Fibroblast of skin of left biceps (primary cell): ENCODE measurements around the gene ASB1.
A peak's percentile ranks its signal among the peaks of the same experiment; 100 is the strongest.

ENCODE experiments used
- DNase-seq, 2 experiments: peaks; one replicate each; pipeline ENCODE4 v3.0.0-alpha.2; 2013; ENCODE audit warnings: low read depth in 2 of 2

ASB1 gene

GRCh38 chr2:238467062-238467461 is 40.3 kb downstream of the ASB1 start:
- no peak for DNase-seq

- no peak for DNase-seq
These were observed 41.1 kb downstream of the ASB1 start for GRCh38 chr2:238467792-238468191.

DNA sequence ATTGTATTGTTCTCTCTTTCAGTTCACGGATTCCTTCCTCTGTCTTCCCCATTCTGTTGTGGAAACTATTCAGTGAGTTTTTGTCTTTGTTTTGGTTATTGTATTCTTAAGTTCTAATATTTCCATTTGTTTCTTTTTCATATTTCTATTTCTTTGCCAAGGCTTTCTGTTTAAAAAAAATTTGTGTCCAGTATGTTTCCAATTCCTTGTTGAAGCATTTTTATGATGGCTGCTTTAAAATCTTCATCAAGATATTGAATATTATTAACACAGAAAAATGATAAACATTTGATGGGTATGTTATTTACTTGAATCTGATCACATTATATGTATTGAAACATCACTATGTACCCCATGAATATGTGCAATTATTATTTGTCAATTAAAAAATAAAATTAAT is 42.4 kb downstream of the ASB1 start:
- no peak for DNase-seq

DNA sequence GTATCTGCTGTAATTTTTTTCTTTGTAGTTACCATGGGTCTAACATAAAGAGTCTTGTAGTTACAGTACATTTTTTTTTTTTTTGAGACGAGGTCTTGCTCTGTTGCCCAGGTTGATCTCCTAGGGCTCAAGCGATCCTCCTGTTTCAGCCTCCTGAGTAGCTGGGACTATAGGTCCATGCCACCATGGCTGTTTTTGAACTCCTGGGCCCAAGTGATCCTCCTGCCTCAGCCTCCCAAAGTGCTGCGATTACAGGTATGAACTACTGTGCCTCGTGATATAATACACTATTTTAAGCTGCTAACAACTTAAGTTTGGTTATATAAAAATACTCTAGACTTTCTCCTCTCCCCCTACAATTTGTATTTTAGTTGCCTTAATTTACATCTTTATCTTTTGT is 46.3 kb downstream of the ASB1 start:
- no peak for DNase-seq

GRCh38 chr2:238473523-238473922 is 46.8 kb downstream of the ASB1 start:
- DNase-seq: no peak

DNA sequence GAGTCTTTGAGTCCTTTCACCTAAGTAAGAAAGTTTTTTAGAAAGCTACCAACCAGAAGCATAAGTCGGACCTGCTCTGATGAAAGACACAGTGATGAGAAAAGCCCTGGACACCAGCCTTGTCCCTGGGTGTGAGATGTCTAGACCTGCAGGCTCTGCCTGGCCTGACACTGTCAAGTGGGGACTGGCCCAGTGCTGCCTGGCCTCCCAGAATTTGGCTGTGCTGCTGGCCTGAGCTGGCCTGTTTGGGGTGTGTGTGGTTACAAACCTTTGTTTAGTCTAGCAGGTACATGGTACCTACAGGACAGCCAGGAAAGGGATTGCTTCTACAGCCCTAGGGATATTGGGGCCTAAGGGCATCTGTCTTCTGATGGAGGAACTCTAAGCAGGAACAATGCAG is 48.3 kb downstream of the ASB1 start:
- DNase-seq: no peak

DNA sequence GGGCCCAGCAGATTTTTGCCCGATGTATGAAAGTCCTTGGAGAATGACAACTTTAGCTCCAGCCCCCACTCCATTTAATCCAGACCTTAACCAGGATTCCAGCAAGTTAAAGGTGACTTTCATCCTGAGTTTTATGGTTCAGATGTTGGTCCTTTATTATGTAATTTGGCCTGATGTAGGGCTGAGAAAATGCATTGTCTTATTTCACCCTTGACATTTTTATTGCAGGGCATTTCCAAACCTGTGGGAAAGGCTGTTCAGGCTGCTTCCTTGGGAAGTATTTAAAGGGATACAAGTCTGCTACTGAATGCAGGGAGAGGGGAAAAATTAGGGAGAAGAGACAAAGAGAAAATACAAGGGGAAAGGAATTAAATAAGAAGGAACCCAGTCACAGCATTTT is 48.8 kb downstream of the ASB1 start:
- DNase-seq: no peak

DNA sequence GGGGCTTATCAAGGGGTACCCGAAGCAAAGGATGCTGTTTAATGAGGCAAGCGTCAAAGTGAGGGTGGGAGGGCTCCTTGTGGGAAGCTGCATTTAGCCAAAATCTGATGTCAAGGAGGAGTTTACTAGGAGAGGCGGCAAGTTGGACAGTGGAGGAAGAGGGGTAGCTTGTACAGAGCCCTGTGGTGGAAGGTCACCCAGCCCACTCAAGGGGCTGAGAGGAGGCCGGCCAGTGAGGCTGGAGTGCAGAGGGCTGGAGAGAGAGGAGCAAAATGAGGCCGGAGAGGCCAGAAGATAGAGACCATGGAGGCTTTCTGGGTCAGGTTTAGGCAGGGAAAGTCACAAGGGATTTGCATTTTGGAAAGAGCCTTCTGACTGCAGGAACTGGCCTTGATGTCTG is 49.5 kb downstream of the ASB1 start:
- DNase-seq: no peak

DNA sequence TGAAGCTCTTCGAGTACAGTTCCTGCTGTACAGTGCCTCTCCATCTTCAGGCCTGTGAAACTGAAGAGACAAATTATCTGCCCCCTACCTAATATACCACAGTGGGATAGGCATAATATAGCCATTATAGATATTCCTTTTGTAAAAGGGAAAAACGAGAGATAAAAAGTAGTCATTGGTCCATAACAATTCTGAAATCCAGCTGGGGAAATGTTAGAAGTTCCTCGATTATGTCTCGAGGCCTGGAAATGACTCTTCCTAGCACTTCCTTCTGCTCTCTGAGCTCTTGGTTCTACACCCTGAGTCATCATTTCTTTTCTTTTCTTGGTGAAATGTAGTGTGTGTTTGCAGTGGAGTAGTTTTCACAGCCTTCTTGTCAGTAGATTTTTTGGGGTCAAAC is 51.5 kb downstream of the ASB1 start:
- DNase-seq: no peak

DNA sequence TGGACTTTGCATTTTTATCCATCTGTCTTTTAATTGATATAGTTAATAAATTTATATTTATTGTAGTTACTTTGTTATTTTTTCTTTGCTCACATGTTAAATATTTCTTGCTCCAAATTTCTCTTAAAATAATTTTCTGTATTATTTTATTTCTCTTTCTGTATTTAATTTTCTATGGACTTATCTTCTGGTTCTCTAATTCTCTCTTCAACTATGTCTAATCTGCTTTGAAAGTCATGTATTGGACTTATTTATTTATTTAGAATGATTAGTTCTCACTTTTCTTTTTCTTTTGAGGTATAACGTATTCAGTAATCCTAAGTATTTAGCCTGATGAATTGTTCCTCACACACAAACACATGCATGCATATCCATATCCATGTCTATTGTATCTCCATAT is 53.1 kb downstream of the ASB1 start:
- no peak for DNase-seq

- DNase-seq: peak; percentile 12 to 17
These were observed 56.3 kb downstream of the ASB1 start for GRCh38 chr2:238483021-238483420.

DNA sequence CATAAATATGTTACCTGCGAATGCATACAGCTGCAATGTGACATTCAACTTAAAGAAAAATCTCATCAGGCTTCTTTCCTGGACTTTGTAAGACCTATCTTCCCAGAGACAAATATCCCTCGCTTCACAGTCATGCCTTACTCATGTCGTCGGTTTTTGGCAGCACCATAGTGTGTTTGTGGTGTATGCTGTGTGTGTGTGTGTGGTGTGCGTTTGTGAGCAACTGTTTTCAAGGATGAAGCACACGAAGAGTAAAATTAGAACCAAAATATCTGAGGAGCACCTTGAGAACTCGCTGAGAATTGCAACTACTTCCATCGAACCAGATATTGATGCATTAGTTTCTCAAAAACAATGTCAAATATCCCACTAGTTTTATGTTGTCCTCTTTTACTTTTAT is 56.9 kb downstream of the ASB1 start:
- DNase-seq: no peak

DNA sequence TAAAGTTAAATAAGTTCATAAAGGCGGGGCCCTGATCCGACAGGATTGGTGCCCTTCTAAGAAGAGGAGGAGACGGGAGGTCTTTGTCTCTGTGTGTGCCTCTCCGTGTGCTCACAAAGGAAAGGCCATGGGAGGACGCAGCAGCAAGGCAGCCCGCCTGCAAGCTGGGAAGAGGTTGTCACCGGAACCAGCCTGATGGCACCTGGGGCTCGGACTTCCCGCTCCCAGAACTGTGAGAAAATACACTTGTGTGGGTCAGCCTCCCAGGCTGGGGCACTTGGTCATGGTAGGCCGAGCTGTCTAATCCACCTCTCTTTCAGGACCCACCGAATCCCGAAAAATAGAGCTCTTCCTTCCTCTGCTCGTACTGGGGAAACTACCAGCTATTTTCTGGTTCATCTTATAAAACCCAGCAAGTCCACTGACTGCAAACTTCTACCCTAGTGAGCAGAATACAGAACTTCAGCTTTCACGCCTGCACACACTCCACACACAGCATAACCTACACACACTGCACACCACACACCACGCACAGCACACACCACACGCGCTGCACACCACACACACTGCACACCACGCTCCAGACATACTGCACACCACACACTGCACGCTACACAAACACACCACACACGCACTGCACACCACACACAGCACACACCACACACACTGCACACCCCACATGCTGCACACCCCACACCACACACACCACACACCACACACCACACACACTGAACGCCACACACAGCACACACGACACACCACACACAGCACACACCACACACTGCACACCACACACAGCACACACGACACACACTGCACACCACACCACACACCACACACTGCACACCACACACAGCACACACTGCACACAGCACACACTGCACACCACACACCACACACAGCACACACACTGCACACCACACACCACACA is 58.1 kb downstream of the ASB1 start:
- DNase-seq: no peak

GRCh38 chr2:238486123-238486848 is 59.6 kb downstream of the ASB1 start:
- no peak for DNase-seq

DNA sequence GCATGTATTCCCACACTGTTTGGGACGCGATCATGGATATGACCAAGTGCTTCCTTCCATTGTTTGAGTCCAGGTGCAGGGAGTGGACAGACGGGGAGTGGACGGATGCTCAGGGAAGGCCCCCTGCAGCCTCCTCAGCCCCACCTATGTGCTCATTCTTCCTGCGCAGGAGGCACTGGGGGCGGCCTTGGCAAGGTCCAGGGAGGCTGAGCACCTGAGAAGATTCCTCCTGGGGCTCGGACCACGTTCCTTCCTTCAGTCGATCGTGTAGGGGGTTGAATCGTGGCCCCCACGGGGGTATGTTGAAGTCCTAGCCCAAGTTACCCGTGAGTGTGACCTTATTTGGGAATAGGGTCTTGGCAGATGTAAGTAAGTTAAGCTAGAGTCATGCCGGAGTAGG is 60.4 kb downstream of the ASB1 start:
- DNase-seq: no peak

DNA sequence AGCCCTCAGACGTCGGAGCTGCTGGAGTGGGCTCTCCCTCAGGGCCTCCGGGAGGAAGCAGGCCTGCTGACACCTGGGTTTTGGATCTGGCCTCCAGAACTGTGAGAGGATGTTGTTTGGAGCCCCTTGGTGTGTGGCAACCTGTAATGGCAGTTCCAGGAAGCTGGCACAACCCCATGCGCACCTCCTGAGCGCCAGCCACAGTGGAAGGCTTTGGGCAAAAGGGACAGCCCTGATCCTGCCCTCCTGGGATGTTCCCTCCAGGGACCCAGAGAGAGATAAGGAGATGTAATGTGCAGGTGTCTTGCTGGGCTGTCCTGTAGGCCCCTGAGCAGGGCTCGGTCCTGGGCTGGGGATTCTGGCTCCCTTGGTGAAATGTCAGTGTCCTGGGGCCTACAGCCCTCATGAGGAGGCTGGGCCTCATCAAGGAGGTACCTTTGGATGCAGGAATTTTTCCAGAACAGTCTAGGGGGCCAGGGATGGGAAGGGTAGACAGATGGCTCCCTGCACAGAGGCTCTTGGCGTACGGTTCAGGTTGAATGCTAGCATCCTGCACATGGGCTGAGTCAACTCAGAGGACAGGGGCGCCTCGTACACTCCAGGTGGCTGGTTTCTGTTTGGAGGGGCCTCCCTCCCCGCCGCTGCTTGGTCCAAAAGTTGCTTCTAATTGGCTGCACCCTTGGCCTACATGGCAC is 61.1 kb downstream of the ASB1 start:
- no peak for DNase-seq

GRCh38 chr2:238488347-238488826 is 61.7 kb downstream of the ASB1 start:
- DNase-seq: no peak

DNA sequence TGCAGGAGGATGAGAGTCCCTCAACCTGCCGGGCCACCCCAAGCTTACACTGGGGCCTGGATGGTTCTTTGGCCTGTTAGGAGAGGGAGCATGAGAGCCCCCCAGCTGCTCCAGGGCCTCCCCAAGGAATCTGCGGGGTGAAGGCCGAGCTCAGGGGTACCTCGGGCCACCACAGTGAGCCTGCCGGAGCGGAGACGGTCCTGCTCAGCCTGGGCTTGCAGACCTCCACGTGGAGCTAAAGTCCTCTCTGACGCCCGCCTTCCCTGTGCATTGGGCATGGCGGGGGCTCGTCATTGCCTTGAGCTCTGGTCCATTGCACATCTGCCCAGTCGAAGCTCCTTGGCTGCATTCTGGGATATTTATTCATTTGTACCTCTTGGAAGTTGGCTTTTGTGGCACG is 62.7 kb downstream of the ASB1 start:
- no peak for DNase-seq

- DNase-seq: no peak
These were observed 63.2 kb downstream of the ASB1 start for GRCh38 chr2:238489896-238490295.

DNA sequence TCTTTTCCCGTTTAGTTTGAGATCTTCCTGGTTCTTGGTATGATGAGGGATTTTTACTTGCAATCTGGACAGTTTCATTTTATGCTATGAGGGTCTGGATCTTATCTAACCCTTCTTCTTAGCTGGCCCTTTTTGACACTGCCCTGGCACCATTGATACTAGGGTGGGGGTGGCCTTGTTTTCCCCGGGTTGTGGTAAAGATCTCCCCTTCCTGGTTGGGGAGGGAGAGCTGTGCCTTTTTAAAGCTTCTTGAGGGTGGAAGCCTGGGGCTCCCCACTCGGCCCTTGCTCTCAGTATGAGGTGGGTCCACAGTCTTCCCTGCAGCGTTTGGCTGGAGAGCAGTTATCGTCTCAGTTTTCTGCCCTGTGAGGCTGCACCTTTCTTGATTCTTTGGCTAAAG is 66.1 kb downstream of the ASB1 start:
- no peak for DNase-seq

GRCh38 chr2:238493411-238493810 is 66.7 kb downstream of the ASB1 start:
- DNase-seq: no peak

DNA sequence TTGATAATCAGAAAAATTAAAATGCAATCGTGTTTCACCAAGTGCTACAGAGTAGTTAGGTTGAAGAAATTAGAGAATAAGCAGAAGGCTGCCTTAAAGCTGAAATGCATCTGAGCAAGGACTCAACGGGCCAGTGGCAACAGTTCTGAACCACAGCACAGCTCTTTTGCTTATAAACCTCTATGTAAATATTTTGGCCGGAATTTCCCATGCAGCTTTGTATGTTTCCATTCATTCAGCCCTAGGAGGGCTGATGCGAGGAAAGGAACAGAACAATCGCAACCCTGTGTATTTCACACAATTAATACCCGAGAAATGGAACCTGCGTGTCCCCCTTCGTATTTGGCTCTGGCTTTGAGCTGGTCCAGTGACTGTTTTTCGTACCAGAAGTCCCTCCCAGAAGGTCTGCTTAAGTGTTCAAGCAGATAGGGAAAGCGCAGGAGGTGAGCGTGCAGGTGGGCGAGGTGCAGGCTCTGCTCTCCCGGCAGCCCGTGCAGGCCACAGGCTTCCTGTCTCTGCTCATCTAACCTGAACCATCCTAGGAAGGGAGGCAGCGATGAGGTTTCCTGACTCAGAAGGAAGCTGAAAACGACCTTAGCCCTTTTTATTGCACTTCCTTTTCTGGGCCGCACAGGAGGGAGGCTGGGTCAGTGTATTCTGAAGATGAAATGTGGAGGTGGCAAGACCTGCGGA is 67.3 kb downstream of the ASB1 start:
- no peak for DNase-seq
